Activated CD4-positive, alpha-beta T cell treated with anti-CD3 and anti-CD28 coated beads, Interleukin-2, amount 50 U/mL, for 16 hours (primary cell): Measurements from ENCODE around the gene SH3GL3.

Experiments used
- DNase-seq: peaks from one replicate; pipeline ENCODE4 v3.0.0-alpha.2; 2020

Gene SH3GL3

GRCh38 chr15:83470887-83471286 is 23.7 kb downstream of the SH3GL3 start:
- no peak for DNase-seq

GRCh38 chr15:83471307-83471866 is 24.2 kb downstream of the SH3GL3 start:
- no peak for DNase-seq

- DNase-seq, result no peak
These were observed 25.0 kb downstream of the SH3GL3 start for GRCh38 chr15:83472151-83472550.

GRCh38 chr15:83472797-83473196 is 25.7 kb downstream of the SH3GL3 start:
- no peak for DNase-seq

- DNase-seq, result no peak
These were observed 27.4 kb downstream of the SH3GL3 start for GRCh38 chr15:83474578-83474977.

- no peak for DNase-seq
These were observed 28.4 kb downstream of the SH3GL3 start for GRCh38 chr15:83475551-83475950.

- no peak for DNase-seq
These were observed 28.9 kb downstream of the SH3GL3 start for GRCh38 chr15:83476066-83476465.

GRCh38 chr15:83476708-83477107 is 29.6 kb downstream of the SH3GL3 start:
- DNase-seq, result no peak

- no peak for DNase-seq
These were observed 30.1 kb downstream of the SH3GL3 start for GRCh38 chr15:83477172-83477807.

- DNase-seq, result no peak
These were observed 30.8 kb downstream of the SH3GL3 start for GRCh38 chr15:83477808-83478537.

- DNase-seq, result no peak
These were observed 36.5 kb downstream of the SH3GL3 start for GRCh38 chr15:83483612-83484011.

GRCh38 chr15:83484636-83485035 is 37.5 kb downstream of the SH3GL3 start:
- no peak for DNase-seq

GRCh38 chr15:83486363-83486762 is 39.2 kb downstream of the SH3GL3 start:
- no peak for DNase-seq

GRCh38 chr15:83487519-83487918 is 40.4 kb downstream of the SH3GL3 start:
- DNase-seq, result no peak

- no peak for DNase-seq
These were observed 42.5 kb downstream of the SH3GL3 start for GRCh38 chr15:83489690-83490089.

- no peak for DNase-seq
These were observed 44.3 kb downstream of the SH3GL3 start for GRCh38 chr15:83491486-83491885.

- DNase-seq, result no peak
These were observed 49.6 kb downstream of the SH3GL3 start for GRCh38 chr15:83496766-83497165.

- no peak for DNase-seq
These were observed 51.2 kb downstream of the SH3GL3 start for GRCh38 chr15:83498374-83498773.

GRCh38 chr15:83498801-83499200 is 51.7 kb downstream of the SH3GL3 start:
- no peak for DNase-seq

GRCh38 chr15:83499476-83499875 is 52.3 kb downstream of the SH3GL3 start:
- DNase-seq, result no peak

GRCh38 chr15:83503595-83504364 is 56.6 kb downstream of the SH3GL3 start:
- DNase-seq, result no peak

GRCh38 chr15:83504365-83504764 is 57.2 kb downstream of the SH3GL3 start:
- no peak for DNase-seq

- DNase-seq, result no peak
These were observed 62.9 kb downstream of the SH3GL3 start for GRCh38 chr15:83510001-83510400.

- no peak for DNase-seq
These were observed 65.3 kb downstream of the SH3GL3 start for GRCh38 chr15:83512459-83512858.
